HepG2 (cell line): ENCODE measurements around the gene ZNF212. TPM values are rescaled to one million over a fixed set of nuclear protein-coding genes. Genes with fewer than 3 reads are reported as not detected.
A peak's percentile ranks its signal among the peaks of the same experiment; 100 is the strongest.

Experiments
- ATAC-seq: fragments of 200-7000 bp; cut with Tn5 transposase; 3 replicates; pipeline ENCODE4 v1.9.1; 2020; ENCODE audit warnings: mild to moderate bottlenecking, moderate library complexity
- BruUV-seq: library from RNA; stranded (reverse); fragments of 400-500 nt; replicated peaks from 2 replicates; lab custom pipeline; 2021; lab: Mats Ljungman, UMichigan
- CTCF ChIA-PET: fragments of 300-600 bp; formaldehyde crosslinking; extraction: SDS; loops from one replicate; lab custom pipeline; 2021; ENCODE audit warnings: low total read pairs, inconsistent platforms, low intra/inter-chr PET ratio; lab: Yijun Ruan, JAX
- POLR2A ChIA-PET: fragments of 350-600 bp; sonication (Branson Sonifier 250); formaldehyde crosslinking; loops from one replicate; lab custom pipeline; 2020; ENCODE audit warnings: antibody characterized with exemption, inconsistent platforms; lab: Yijun Ruan, JAX
- DNase-seq: peaks from one replicate; pipeline ENCODE4 v3.0.0-alpha.2; 2015; ENCODE audit warnings: low spot score
- FAIRE-seq: peaks from 3 replicates; lab custom pipeline; 2011; peaks lifted over from hg19 to GRCh38; lab: Jason Lieb, UNC
- H2AFZ ChIP-seq: one replicate; pipeline ENCODE4 v1.6.1; 2011; ENCODE audit warnings: low read length, inconsistent platforms
- H3K27ac ChIP-seq: fragments of 300-600 bp; 3 replicates; pipeline ENCODE4 v1.8.0; 2011; ENCODE audit warnings: mixed run types, mild to moderate bottlenecking, mixed read lengths, low read length, inconsistent platforms; ENCODE audit not compliant: insufficient read depth; ENCODE audit errors: extremely low read length
- H3K27me3 ChIP-seq, 2 experiments: fragments of 200-600 bp in 1 of 2; 2 replicates in 1 of 2; 3 replicates in 1 of 2; pipeline versions ENCODE4 v1.6.0 to v1.8.0; 2011; ENCODE audit warnings: low read length in 2 of 2, mild to moderate bottlenecking in 2 of 2, moderate library complexity in 2 of 2, inconsistent platforms in 1 of 2; ENCODE audit not compliant: insufficient read depth in 2 of 2, control insufficient read depth in 1 of 2
- H3K36me3 ChIP-seq, 2 experiments: fragments of 200-600 bp in 1 of 2; replicated peaks in 1 of 2; 2 replicates in 1 of 2; 3 replicates in 1 of 2; pipeline versions ENCODE4 v1.5.1 to v1.8.0; 2011; ENCODE audit warnings: low read length in 2 of 2, inconsistent platforms in 1 of 2; ENCODE audit not compliant: insufficient read depth in 2 of 2, control insufficient read depth in 1 of 2
- H3K4me1 ChIP-seq: 2 replicates; pipeline ENCODE4 v1.5.1; 2012; ENCODE audit warnings: low read length, inconsistent platforms; ENCODE audit not compliant: insufficient read depth
- H3K4me2 ChIP-seq: 2 replicates; pipeline ENCODE4 v1.6.0; 2011; ENCODE audit warnings: low read depth, low read length, inconsistent platforms
- H3K4me3 ChIP-seq, 3 experiments: fragments of 200-600 bp in 1 of 3; sonication (generic), shearing (Covaris generic) in 1 of 3; replicated peaks in 1 of 3; 2 replicates each; pipeline ENCODE4 v1.5.1; 2011 to 2016; ENCODE audit warnings: low read length in 3 of 3, inconsistent platforms in 2 of 3, low read depth in 2 of 3, mild to moderate bottlenecking in 2 of 3, control low read depth in 1 of 3, mixed read lengths in 1 of 3; ENCODE audit not compliant: insufficient read depth in 1 of 3
- H3K79me2 ChIP-seq: one replicate; pipeline ENCODE4 v1.6.1; 2011; ENCODE audit warnings: low read length, inconsistent platforms; ENCODE audit not compliant: insufficient read depth
- H3K9ac ChIP-seq: 2 replicates; pipeline ENCODE4 v1.6.0; 2011; ENCODE audit warnings: mild to moderate bottlenecking, low read depth, low read length, inconsistent platforms; ENCODE audit not compliant: insufficient read depth
- H3K9me3 ChIP-seq: 2 replicates; pipeline ENCODE4 v1.5.1; 2012; ENCODE audit warnings: mild to moderate bottlenecking, low read length
- H4K20me1 ChIP-seq: 2 replicates; pipeline ENCODE4 v1.6.0; 2011; ENCODE audit warnings: inconsistent platforms, mild to moderate bottlenecking, low read length, moderate library complexity; ENCODE audit not compliant: insufficient read depth
- BCLAF1 ChIP-seq: fragments of 450-650 bp; IDR thresholded peaks from 2 replicates; pipeline ENCODE4 v1.6.1; 2017; ENCODE audit warnings: mild to moderate bottlenecking
- RBFOX2 ChIP-seq: fragments of 200-400 bp; formaldehyde crosslinking; IDR thresholded peaks from 2 replicates; pipeline ENCODE4 v1.6.1; 2017; ENCODE audit warnings: low read depth, mild to moderate bottlenecking, low read length
- YY1 ChIP-seq: IDR thresholded peaks from 2 replicates; pipeline ENCODE4 v1.6.1; 2011; ENCODE audit warnings: low read length, low read depth, moderate library complexity, mild to moderate bottlenecking; ENCODE audit not compliant: insufficient read depth, insufficient replicate concordance
- ZNF432 ChIP-seq: sonication (generic); formaldehyde crosslinking; IDR thresholded peaks from 2 replicates; pipeline ENCODE4 v1.5.0; 2020; ENCODE audit warnings: missing genetic modification reagents, mild to moderate bottlenecking, borderline replicate concordance
- ZNF577 ChIP-seq: sonication (generic); formaldehyde crosslinking; IDR thresholded peaks from 2 replicates; pipeline ENCODE4 v1.4.0; 2020; ENCODE audit warnings: mild to moderate bottlenecking, low read depth, missing genetic modification reagents, borderline replicate concordance
- WGBS: methylation state at CpG from one replicate; pipeline ENCODE4 v1.1.6; 2017; ENCODE audit warnings: low lambda C conversion rate; 5-methylcytosine and 5-hydroxymethylcytosine counted together
- in situ Hi-C: cut with HindIII; loops from 2 replicates; pipeline ENCODE4 v1.10.0; 2017; ENCODE audit warnings: low pct_unique_long_range_greater_than_20kb; ENCODE audit not compliant: extremely low pct_ligation_motif_present
- intact Hi-C: fragments of 100-400 bp; cut with micrococcal nuclease; formaldehyde crosslinking; loops from one replicate; pipeline ENCODE4 v1.10.0; 2022; ENCODE audit not compliant: unreplicated experiment
- polyA plus RNA-seq, 8 experiments: library from polyadenylated mRNA; depleted of rRNA in 3 of 8; stranded (reverse) in 7 of 8; unstranded in 1 of 8; fragments of >200 nt; fragmentation: Illumina TruSeq in 4 of 8; extraction: Trizol in 4 of 8; gene quantifications; 2 replicates each; pipeline versions ENCODE4 v1.2.1 to v1.2.3, GENCODE V29; 2011 to 2016; ENCODE audit warnings: low read depth in 4 of 8, missing spikeins in 1 of 8, mixed read lengths in 1 of 8; ENCODE audit not compliant: insufficient read depth in 1 of 8
- total RNA-seq, 5 experiments: library from RNA; depleted of rRNA; stranded (reverse); fragments of >200 nt; fragmentation: Illumina TruSeq; extraction: Trizol; gene quantifications; 2 replicates each; pipeline ENCODE4 v1.2.3, GENCODE V29; 2016; ENCODE audit warnings: low read depth in 1 of 5
- TF ChIP-seq, protein P1 (sequence below): sonication (generic); formaldehyde crosslinking; IDR thresholded peaks from 2 replicates; pipeline ENCODE4 v1.4.0; 2020; ENCODE audit warnings: mild to moderate bottlenecking, missing genetic modification reagents

The ZNF212 gene
- total and polyA plus RNA-seq, 2 of the 13 experiments (the other 11 are each of a cell fraction or from before 2014, with no cell fraction given): 2.6 to 3.8 TPM

- Histone ChIP-seq H2AFZ (no peak overlapping the region), H3K4me3 (no peak overlapping the region), H3K27ac (no peak overlapping the region), H4K20me1 (no peaks in the 10 kb centered on the region), H3K9ac (no peak overlapping the region), H3K27me3 (no peaks in the 10 kb centered on the region), H3K4me2 (no peak overlapping the region), H3K36me3 (peaks cover 22 to 43% of the 10 kb centered on the region in 2 experiments), H3K79me2 (peaks cover 41% of the 10 kb centered on the region), H3K9me3 (no peaks in the 10 kb centered on the region), H3K4me1 (peaks cover 23% of the 10 kb centered on the region)
- POLR2A ChIA-PET: no interaction called here
- CTCF ChIA-PET: no interaction called here
- ATAC-seq: no peak
- no peak for FAIRE-seq
- no peak for DNase-seq
- no TSS peak for BruUV-seq
- intact Hi-C loops: loop anchor here (5.0 kb wide), 1 partner anchor 39 kb away; the partner anchor contains the start of gene ZNF212
- in situ Hi-C loops: no loop called here
- TF ChIP-seq YY1: no peak
- TF ChIP-seq RBFOX2: peak; percentile 40; the same call in 1 of the 2 replicates
- no peak for TF ChIP-seq BCLAF1
- no peak for TF ChIP-seq ZNF432 (CRISPR knock-in tag)
- TF ChIP-seq, protein P1, sequence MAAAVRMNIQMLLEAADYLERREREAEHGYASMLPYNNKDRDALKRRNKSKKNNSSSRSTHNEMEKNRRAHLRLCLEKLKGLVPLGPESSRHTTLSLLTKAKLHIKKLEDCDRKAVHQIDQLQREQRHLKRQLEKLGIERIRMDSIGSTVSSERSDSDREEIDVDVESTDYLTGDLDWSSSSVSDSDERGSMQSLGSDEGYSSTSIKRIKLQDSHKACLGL (CRISPR knock-in tag): no peak
- TF ChIP-seq ZNF577 (CRISPR knock-in tag): no peak
- 91% methylated on average over 15 of the region's 22 CpGs for WGBS
Measured at GRCh38 chr7:149198161-149198816, 41.2 kb upstream of the ZNF212 start.
